Measurements from ENCODE around the gene KRTAP1-3. TPM values are rescaled to one million over a fixed set of nuclear protein-coding genes. Genes with fewer than 3 reads are reported as not detected.
"Not testable (repeated sequence)": the region's sequence is repeated elsewhere in the genome, so short reads cannot be mapped to it uniquely, and the experiment has no call there.

KRTAP1-3 gene
- total RNA-seq, 5 donors from 2014 or later (not counting 1 experiment from before 2014, with no cell fraction given): not detected

DNA sequence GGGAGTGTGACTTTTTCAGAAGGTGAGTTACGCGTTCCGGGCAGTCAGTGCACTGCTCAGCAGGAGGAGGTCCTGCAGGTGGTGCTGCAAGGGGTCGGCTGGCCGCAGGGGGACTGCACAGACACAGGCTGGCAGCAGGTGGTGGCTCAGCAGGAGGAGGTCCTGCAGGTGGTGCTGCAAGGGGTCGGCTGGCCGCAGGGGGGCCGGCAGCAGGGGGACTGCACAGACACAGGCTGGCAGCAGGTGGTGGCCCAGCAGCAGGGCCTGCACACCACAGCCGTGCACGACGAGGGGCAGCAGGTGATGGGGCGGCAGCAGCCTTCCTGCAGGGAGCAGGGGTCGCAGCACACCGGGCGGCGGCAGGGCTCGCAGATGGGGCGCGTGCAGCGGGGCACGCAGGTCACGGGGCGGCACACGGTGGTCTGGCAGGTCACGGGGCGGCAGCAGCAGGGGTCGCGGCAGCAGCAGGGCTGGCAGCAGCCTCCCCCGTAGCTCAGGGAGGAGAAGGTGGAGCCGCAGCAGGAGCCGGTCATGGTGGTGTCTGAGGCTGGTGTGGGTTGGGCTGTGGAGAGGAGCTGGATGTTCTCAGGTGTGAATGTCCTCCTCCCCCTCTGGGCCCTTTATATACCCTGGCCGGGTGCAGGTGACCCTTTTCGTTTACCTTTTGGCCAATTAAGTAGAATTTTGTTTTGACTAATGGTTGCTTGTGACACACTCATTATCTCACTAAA lies 12.2 kb upstream of the KRTAP1-3 start, which contains the start of gene KRTAP2-1:
KRTAP2-1 (minus strand) TSS at position 582 of the 731 bp plus-strand sequence; CDS start at position 533, 49 bp downstream.
- H3K27ac ChIP-seq (ENCODE audit: low read length); DNase-seq; POLR2A ChIA-PET; H3K4me3 Mint-ChIP-seq; CTCF ChIA-PET; H3K4me1 Mint-ChIP-seq; H3K9me3 ChIP-seq; H3K4me1 ChIP-seq (ENCODE audit: control insufficient read depth in 1 of 2, extremely low read depth in 1 of 2, insufficient read depth in 2 of 2, low read length in 2 of 2); ATAC-seq (replicated peaks in 1 of 4); H3K27me3 ChIP-seq (replicated peaks in 1 of 2; ENCODE audit: control insufficient read depth in 2 of 2, extremely low read depth in 1 of 2, insufficient read depth in 2 of 2, low read length in 1 of 2); H3K4me3 ChIP-seq (ENCODE audit: control insufficient read depth in 1 of 2, extremely low read depth in 1 of 2, low read length in 1 of 2); H3K27ac Mint-ChIP-seq; H3K36me3 Mint-ChIP-seq; H3K36me3 ChIP-seq (ENCODE audit: control insufficient read depth in 2 of 2, extremely low read depth in 1 of 2, insufficient read depth in 1 of 2, low read length in 1 of 2); H3K9me3 Mint-ChIP-seq: not testable (repeated sequence)
- 73% methylated on average over 5 of the region's 33 CpGs for WGBS (ENCODE audit: insufficient coverage)
- peaks cover 23 to 45% of the 10 kb centered on the region in 2 donors for H3K27me3 Mint-ChIP-seq

DNA sequence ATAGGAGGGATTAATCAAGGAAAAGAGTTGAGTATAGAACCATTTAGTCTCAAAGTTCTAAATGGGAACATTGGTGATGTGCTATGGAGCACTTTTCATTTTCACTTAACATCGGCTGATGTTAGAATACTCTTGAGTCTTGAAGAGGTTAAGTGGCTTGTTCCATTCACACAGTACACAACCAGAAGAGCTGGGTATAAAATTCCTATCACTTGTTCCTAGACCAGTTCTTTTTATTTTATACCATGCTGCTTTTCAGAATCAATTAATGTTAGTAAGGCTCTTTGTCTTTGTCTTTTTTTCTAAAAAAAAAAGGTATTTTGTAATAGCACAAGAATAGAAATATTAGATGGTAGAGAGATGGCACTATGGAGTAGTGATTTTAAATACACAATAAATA lies 8.3 kb upstream of the KRTAP1-3 start:
- Histone ChIP-seq H3K4me1 (ENCODE audit: control insufficient read depth in 1 of 2, extremely low read depth in 1 of 2, insufficient read depth in 2 of 2, low read length in 2 of 2) (no peaks in the 10 kb centered on the region), H3K27ac (ENCODE audit: low read length) (no peak overlapping the region), H3K36me3 (ENCODE audit: control insufficient read depth in 2 of 2, extremely low read depth in 1 of 2, insufficient read depth in 1 of 2, low read length in 1 of 2) (no peaks in the 10 kb centered on the region), H3K4me3 (ENCODE audit: control insufficient read depth in 1 of 2, extremely low read depth in 1 of 2, low read length in 1 of 2) (no peak overlapping the region), H3K9me3 (peaks cover 4% of the 10 kb centered on the region), H3K27me3 (replicated peaks in 1 of 2; ENCODE audit: control insufficient read depth in 2 of 2, extremely low read depth in 1 of 2, insufficient read depth in 2 of 2, low read length in 1 of 2) (peaks cover 0 to 7% of the 10 kb centered on the region in 2 experiments)
- Mint-ChIP-seq H3K4me1 (peaks cover 0 to 2% (median 0%) of the 10 kb centered on the region in 3 donors), H3K27me3 (peaks cover 27 to 31% of the 10 kb centered on the region in 2 donors), H3K4me3 (no peak overlapping the region), H3K27ac (no peak overlapping the region), H3K9me3 (peaks cover 0 to 10% (median 5%) of the 10 kb centered on the region in 3 donors), H3K36me3 (no peaks in the 10 kb centered on the region)
- POLR2A ChIA-PET: interaction anchor here in 1 of 2 donors (0.6 kb wide), 1 partner anchor 165 kb away, joined by 3 read pairs; no protein-coding TSS in a partner anchor
- CTCF ChIA-PET: no interaction called here
- no peak for ATAC-seq (replicated peaks in 1 of 4)
- no CpG with 5 or more reads among the region's 1 CpG for WGBS (ENCODE audit: insufficient coverage)
- no peak for DNase-seq

DNA sequence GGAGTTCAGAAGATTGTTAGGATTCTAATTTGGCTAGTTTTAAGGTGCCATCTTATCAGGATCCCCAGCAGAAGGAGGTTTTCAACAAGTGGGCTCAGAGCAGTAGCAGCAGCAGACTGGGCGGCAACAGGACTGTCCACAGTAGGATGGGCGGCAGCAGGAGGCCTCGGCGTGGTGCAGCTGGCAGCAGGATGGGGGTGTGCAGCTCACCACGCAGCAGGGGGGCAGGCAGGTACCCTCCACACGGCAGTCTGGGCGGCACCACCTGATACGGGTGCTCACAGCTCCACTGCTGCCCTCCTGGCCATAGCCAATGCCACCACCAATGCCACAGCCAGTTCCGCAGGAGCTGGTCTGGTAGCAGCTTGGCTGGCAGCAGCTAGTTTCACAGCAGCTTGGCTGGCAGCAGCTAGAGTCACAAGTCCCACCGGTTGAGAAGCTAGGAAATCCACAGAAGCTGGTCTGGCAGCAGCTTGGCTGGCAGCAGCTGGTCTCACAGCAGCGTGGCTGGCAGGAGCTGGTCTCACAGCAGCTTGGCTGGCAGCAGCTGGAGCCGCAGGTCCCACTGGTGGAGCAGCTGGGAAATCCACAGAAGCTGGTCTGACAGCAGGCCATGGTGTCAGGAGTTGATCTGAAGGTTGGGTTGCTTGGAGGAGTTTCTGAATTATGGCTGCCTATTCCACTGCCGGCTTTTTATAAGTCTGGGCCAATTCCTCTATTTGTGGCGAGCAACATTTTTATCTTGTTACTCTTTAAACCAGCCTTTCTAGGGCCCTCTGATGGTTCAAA lies 6.3 kb upstream of the KRTAP1-3 start, which contains the start of gene KRTAP1-1:
KRTAP1-1 (minus strand) TSS at position 668 of the 789 bp plus-strand sequence; CDS start at position 615, 53 bp downstream.
- not testable (repeated sequence) for H3K27ac ChIP-seq (ENCODE audit: low read length)

DNA sequence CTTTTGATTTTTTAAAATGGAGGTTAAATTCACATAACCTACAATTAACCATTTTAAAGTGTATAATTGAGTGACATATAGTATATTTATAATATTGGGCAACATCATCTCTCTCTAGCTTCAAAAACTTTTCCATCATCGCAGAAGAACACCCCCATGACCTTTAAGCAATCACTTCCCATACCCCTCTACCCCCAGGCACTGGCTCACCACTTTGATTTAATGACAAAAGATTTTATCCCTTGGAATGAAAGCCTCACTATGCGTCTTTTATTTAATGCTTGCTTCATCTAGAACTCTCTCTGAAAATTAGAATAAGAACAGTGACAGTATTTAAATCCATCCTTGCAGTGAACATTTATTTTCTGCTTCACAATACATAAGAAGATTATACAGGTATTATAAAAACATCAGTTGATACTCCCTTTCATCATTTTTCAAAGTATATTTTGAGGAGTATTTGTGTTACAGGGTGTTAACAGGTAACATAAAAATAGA lies 3.2 kb upstream of the KRTAP1-3 start:
- no peak overlapping the region for H3K27ac ChIP-seq (ENCODE audit: low read length)
- ChIA-PET CTCF (no interaction called here), POLR2A (no interaction called here)
- H3K4me1 ChIP-seq (ENCODE audit: control insufficient read depth in 1 of 2, extremely low read depth in 1 of 2, insufficient read depth in 2 of 2, low read length in 2 of 2): no peaks in the 10 kb centered on the region
- H3K4me1 Mint-ChIP-seq: no peaks in the 10 kb centered on the region
- WGBS (ENCODE audit: insufficient coverage): 83% methylated on average over 1 of the region's 2 CpGs
- no peak overlapping the region for H3K4me3 Mint-ChIP-seq
- no peak overlapping the region for H3K27ac Mint-ChIP-seq
- H3K9me3 Mint-ChIP-seq: peaks cover 0 to 6% (median 0%) of the 10 kb centered on the region in 3 donors
- no peak overlapping the region for H3K4me3 ChIP-seq (ENCODE audit: control insufficient read depth in 1 of 2, extremely low read depth in 1 of 2, low read length in 1 of 2)
- DNase-seq (no peak), ATAC-seq (replicated peaks in 1 of 4) (no peak)
- H3K36me3 Mint-ChIP-seq: no peaks in the 10 kb centered on the region
- peaks cover 0 to 7% of the 10 kb centered on the region in 2 experiments for H3K27me3 ChIP-seq (replicated peaks in 1 of 2; ENCODE audit: control insufficient read depth in 2 of 2, extremely low read depth in 1 of 2, insufficient read depth in 2 of 2, low read length in 1 of 2)
- peaks cover 22 to 25% of the 10 kb centered on the region in 2 donors for H3K27me3 Mint-ChIP-seq
- no peaks in the 10 kb centered on the region for H3K36me3 ChIP-seq (ENCODE audit: control insufficient read depth in 2 of 2, extremely low read depth in 1 of 2, insufficient read depth in 1 of 2, low read length in 1 of 2)
- H3K9me3 ChIP-seq: peaks cover 3% of the 10 kb centered on the region

More for the DNA sequence above, 6.3 kb upstream of the KRTAP1-3 start, which contains the start of gene KRTAP1-1:
- H3K27me3 ChIP-seq (replicated peaks in 1 of 2; ENCODE audit: control insufficient read depth in 2 of 2, extremely low read depth in 1 of 2, insufficient read depth in 2 of 2, low read length in 1 of 2); H3K4me3 Mint-ChIP-seq; CTCF ChIA-PET; ATAC-seq (replicated peaks in 1 of 4); H3K36me3 ChIP-seq (ENCODE audit: control insufficient read depth in 2 of 2, extremely low read depth in 1 of 2, insufficient read depth in 1 of 2, low read length in 1 of 2); H3K27ac Mint-ChIP-seq; DNase-seq; H3K9me3 Mint-ChIP-seq; H3K4me1 Mint-ChIP-seq; H3K9me3 ChIP-seq; H3K36me3 Mint-ChIP-seq; H3K4me3 ChIP-seq (ENCODE audit: control insufficient read depth in 1 of 2, extremely low read depth in 1 of 2, low read length in 1 of 2); H3K4me1 ChIP-seq (ENCODE audit: control insufficient read depth in 1 of 2, extremely low read depth in 1 of 2, insufficient read depth in 2 of 2, low read length in 2 of 2); POLR2A ChIA-PET: not testable (repeated sequence)
- 89% methylated on average over 10 of the region's 14 CpGs for WGBS (ENCODE audit: insufficient coverage)
- peaks cover 22 to 23% of the 10 kb centered on the region in 2 donors for H3K27me3 Mint-ChIP-seq

DNA sequence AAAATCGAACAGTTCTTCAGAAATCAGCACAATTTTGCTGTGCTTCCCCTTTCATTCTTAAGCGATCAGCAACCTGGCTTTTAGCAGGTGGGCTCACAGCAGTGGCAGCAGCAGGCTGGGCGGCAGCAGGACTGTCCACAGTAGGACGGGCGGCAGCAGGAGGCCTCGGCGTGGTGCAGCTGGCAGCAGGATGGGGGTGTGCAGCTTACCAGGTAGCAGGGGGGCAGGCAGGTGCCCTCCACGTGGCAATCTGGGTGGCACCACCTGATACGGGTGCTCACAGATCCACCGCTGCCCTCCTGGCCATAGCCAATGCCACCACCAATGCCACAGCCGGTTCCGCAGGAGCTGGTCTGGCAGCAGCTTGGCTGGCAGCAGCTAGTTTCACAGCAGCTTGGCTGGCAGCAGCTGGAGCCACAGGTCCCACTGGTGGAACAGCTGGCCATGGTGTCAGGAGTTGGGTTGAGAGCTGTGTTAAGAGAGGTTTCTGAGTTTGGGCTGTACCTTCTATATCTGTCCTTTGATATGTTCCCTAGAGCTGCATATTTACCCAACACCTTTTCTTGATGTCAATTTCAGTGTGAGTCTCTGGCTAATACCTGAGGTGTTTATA lies 4.9 kb downstream of the KRTAP1-3 start, which contains the start of gene KRTAP1-4:
KRTAP1-4 (minus strand) TSS at position 563 of the 613 bp plus-strand sequence; CDS start at position 446, 117 bp downstream.
- H3K36me3 Mint-ChIP-seq: no peaks in the 10 kb centered on the region
- H3K27ac Mint-ChIP-seq: no peak within 1 kb of the TSS
- DNase-seq (no peak), ATAC-seq (replicated peaks in 1 of 4) (no peak)
- H3K4me1 Mint-ChIP-seq: no peaks in the 10 kb centered on the region
- no peaks in the 10 kb centered on the region for H3K9me3 ChIP-seq
- peaks cover 24 to 36% of the 10 kb centered on the region in 2 donors for H3K27me3 Mint-ChIP-seq
- peaks cover 0 to 19% of the 10 kb centered on the region in 2 experiments for H3K27me3 ChIP-seq (replicated peaks in 1 of 2; ENCODE audit: control insufficient read depth in 2 of 2, extremely low read depth in 1 of 2, insufficient read depth in 2 of 2, low read length in 1 of 2)
- ChIA-PET POLR2A (no interaction called here), CTCF (interaction anchor here (0.6 kb wide), 2 partner anchors 61 to 520 kb away, joined by 3 read pairs; no protein-coding TSS in a partner anchor)
- no peak within 1 kb of the TSS for H3K27ac ChIP-seq (ENCODE audit: low read length)
- no peaks in the 10 kb centered on the region for H3K4me1 ChIP-seq (ENCODE audit: control insufficient read depth in 1 of 2, extremely low read depth in 1 of 2, insufficient read depth in 2 of 2, low read length in 2 of 2)
- H3K4me3 Mint-ChIP-seq: no peak within 1 kb of the TSS
- no peak within 1 kb of the TSS for H3K4me3 ChIP-seq (ENCODE audit: control insufficient read depth in 1 of 2, extremely low read depth in 1 of 2, low read length in 1 of 2)
- 68% methylated on average over 12 of the region's 12 CpGs for WGBS (ENCODE audit: insufficient coverage)
- no peaks in the 10 kb centered on the region for H3K9me3 Mint-ChIP-seq
- no peaks in the 10 kb centered on the region for H3K36me3 ChIP-seq (ENCODE audit: control insufficient read depth in 2 of 2, extremely low read depth in 1 of 2, insufficient read depth in 1 of 2, low read length in 1 of 2)
